K562 (cell line): ENCODE data around the gene GALE.

Experiments used
- ARNT ChIP-seq, 2 experiments: fragments of 450-650 bp; IDR thresholded peaks; 2 replicates each; pipeline ENCODE4 v1.6.1; 2016; ENCODE audit warnings: mild to moderate bottlenecking in 1 of 2
- ATF2 ChIP-seq: sonication (generic); formaldehyde crosslinking; IDR thresholded peaks from 2 replicates; pipeline ENCODE4 v1.8.1; 2022; ENCODE audit warnings: missing genetic modification reagents
- BACH1 ChIP-seq: fragments of 200-800 bp; sonication (Bioruptor generic); IDR thresholded peaks from 2 replicates; pipeline ENCODE4 v1.6.1; 2016; ENCODE audit warnings: missing genetic modification characterization, missing compliant biosample characterization
- BHLHE40 ChIP-seq: IDR thresholded peaks from 2 replicates; pipeline ENCODE4 v1.6.1; 2011; ENCODE audit warnings: low read length, improper control_type of control experiment
- CEBPB ChIP-seq: fragments of 450-650 bp; IDR thresholded peaks from 2 replicates; pipeline ENCODE4 v1.6.1; 2016; ENCODE audit warnings: missing genetic modification characterization, missing compliant biosample characterization
- EZH2 ChIP-seq: IDR thresholded peaks from 2 replicates; pipeline ENCODE4 v1.6.1; 2012; ENCODE audit warnings: low read depth, mild to moderate bottlenecking, inconsistent platforms, low read length, borderline replicate concordance
- KAT8 ChIP-seq: fragments of 450-650 bp; IDR thresholded peaks from 2 replicates; pipeline ENCODE4 v1.6.1; 2016; ENCODE audit warnings: low read depth, mild to moderate bottlenecking
- MEF2A ChIP-seq: IDR thresholded peaks from 2 replicates; pipeline ENCODE4 v1.6.1; 2011; ENCODE audit warnings: low read depth, mild to moderate bottlenecking, low read length, moderate library complexity; ENCODE audit not compliant: control insufficient read depth
- POLR2A ChIP-seq: fragments of 450-650 bp; conservative IDR thresholded peaks from 2 replicates; pipeline ENCODE4 v1.6.1; 2016
- SLC30A9 ChIP-seq: fragments of 250-450 bp; sonication (Bioruptor Pico); IDR thresholded peaks from 2 replicates; pipeline ENCODE4 v1.8.0; 2022; ENCODE audit warnings: mild to moderate bottlenecking, moderate library complexity
- SPI1 ChIP-seq: IDR thresholded peaks from 2 replicates; pipeline ENCODE4 v1.6.1; 2011; ENCODE audit warnings: low read depth, low read length, control low read depth, borderline replicate concordance
- TAF1 ChIP-seq: IDR thresholded peaks from 2 replicates; pipeline ENCODE4 v1.6.1; 2011; ENCODE audit warnings: mild to moderate bottlenecking, low read length, moderate library complexity; ENCODE audit not compliant: insufficient read depth, control insufficient read depth, severe bottlenecking; ENCODE audit errors: extremely low read depth
- TF ChIP-seq, protein P1 (sequence below): fragments of 450-650 bp; formaldehyde crosslinking; IDR thresholded peaks from 2 replicates; pipeline ENCODE4 v1.4.0; 2022; ENCODE audit warnings: mild to moderate bottlenecking, moderate library complexity

DNA sequence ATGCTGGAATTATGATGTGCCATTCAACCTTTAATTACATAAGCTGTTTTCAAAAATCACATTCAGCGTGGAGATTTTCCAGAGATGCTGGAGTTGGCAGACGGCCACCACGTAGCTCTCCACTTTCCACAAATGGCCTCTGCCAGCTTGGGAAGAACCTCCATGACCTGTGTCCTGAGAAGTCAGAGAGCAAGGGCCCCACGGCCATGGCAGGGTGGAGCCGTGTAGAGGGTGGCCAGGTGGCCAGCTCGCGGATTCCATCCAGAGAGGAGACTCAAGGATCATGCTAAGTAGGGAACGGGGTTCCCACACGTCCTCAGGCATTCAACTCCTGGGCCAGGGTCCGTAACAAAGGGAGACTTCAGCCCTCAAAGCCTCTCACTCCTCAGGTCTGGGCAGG, 1.3 kb upstream of the GALE start:
- no peak for TF ChIP-seq BACH1
- TF ChIP-seq MEF2A, result no peak
- no peak for TF ChIP-seq SLC30A9 (CRISPR knock-in tag)
- TF ChIP-seq POLR2A, result no peak
- no peak for TF ChIP-seq SPI1
- TF ChIP-seq, protein P1, sequence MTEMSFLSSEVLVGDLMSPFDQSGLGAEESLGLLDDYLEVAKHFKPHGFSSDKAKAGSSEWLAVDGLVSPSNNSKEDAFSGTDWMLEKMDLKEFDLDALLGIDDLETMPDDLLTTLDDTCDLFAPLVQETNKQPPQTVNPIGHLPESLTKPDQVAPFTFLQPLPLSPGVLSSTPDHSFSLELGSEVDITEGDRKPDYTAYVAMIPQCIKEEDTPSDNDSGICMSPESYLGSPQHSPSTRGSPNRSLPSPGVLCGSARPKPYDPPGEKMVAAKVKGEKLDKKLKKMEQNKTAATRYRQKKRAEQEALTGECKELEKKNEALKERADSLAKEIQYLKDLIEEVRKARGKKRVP (CRISPR knock-in tag), result no peak
- TF ChIP-seq TAF1, result no peak
- TF ChIP-seq KAT8, result no peak
- TF ChIP-seq EZH2, result no peak
- TF ChIP-seq ATF2 (CRISPR knock-in tag), result no peak
- TF ChIP-seq ARNT (IDR thresholded peaks at IDR 0.05), result no peak
- no peak for TF ChIP-seq BHLHE40
- no peak for TF ChIP-seq CEBPB (tag)
